Thoracic aorta (tissue), 2 donors: ENCODE results near the gene RAB3GAP1. TPM values are rescaled to one million over a fixed set of nuclear protein-coding genes. Genes with fewer than 3 reads are reported as not detected.

Experiments
- ATAC-seq: fragments of 150-250 bp; one replicate; pipeline ENCODE4 v1.8.0; 2017; ENCODE audit warnings: low read depth; ENCODE audit not compliant: insufficient number of reproducible peaks, low FRiP score
- DNase-seq: peaks from one replicate; pipeline ENCODE4 v3.0.0-alpha.2; 2020; ENCODE audit warnings: low spot score
- H3K27ac ChIP-seq, 2 donors: fragments of 200-600 bp; sonication (generic); 1 replicate in 1 of 2; 2 replicates in 1 of 2; pipeline ENCODE4 v1.5.1; 2016; ENCODE audit warnings: mild to moderate bottlenecking in 2 of 2, moderate library complexity in 2 of 2
- H3K27me3 ChIP-seq: fragments of 200-600 bp; sonication (generic); replicated peaks from 2 replicates; pipeline ENCODE4 v1.6.0; 2016; ENCODE audit warnings: mild to moderate bottlenecking; ENCODE audit not compliant: insufficient read depth
- H3K36me3 ChIP-seq: fragments of 200-600 bp; sonication (generic); one replicate; pipeline ENCODE4 v1.5.1; 2016
- H3K4me1 ChIP-seq, 2 donors: fragments of 200-600 bp; sonication (generic); 1 replicate in 1 of 2; 2 replicates in 1 of 2; pipeline versions ENCODE4 v1.5.1 to v1.6.0; 2016; ENCODE audit warnings: low read depth in 2 of 2, mild to moderate bottlenecking in 1 of 2; ENCODE audit not compliant: control insufficient read depth in 1 of 2
- H3K4me3 ChIP-seq: fragments of 200-600 bp; sonication (generic); 2 replicates; pipeline ENCODE4 v1.5.1; 2016; ENCODE audit warnings: mild to moderate bottlenecking
- H3K9me3 ChIP-seq: fragments of 200-600 bp; sonication (generic); 2 replicates; pipeline ENCODE4 v1.5.1; 2016
- total RNA-seq, 2 donors: library from RNA; depleted of rRNA; stranded (reverse); fragments of >200 nt; gene quantifications; one replicate each; pipeline versions ENCODE4 v1.1.0 to v1.2.3, GENCODE V29; 2016
- TF ChIP-seq, protein P1 (sequence below): fragments of 200-600 bp; sonication (generic); IDR thresholded peaks from one replicate; pipeline ENCODE4 v1.5.1; 2019; ENCODE audit warnings: antibody characterized with exemption

The RAB3GAP1 gene
- total RNA-seq, 2 donors from 2014 or later = 56.0 to 69.4 TPM

DNA sequence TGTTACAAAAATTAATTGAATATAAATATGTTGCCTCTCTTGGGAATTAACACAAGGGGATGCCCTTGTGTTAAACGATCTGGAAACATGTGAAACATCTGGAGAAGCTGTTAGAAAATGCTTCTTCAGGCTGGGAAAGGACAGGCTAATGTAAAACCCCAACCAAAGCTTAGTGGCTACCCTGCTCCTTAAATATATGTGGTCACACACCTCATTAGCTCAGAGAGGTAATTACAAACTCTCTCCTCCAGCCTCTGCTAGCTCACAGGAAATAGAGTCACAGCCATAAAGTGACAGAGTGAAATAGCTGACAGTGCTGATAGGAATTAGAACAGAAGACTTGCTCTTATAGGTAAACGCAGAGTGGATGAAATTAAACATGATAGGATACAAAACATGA, 155.9 kb downstream of the RAB3GAP1 start:
- Histone ChIP-seq H3K27me3 (no peaks in the 10 kb centered on the region), H3K27ac (no peak overlapping the region), H3K4me3 (no peak overlapping the region), H3K4me1 (peaks cover 0 to 7% of the 10 kb centered on the region in 2 donors), H3K36me3 (peaks cover 4% of the 10 kb centered on the region), H3K9me3 (no peaks in the 10 kb centered on the region)
- TF ChIP-seq, protein P1, sequence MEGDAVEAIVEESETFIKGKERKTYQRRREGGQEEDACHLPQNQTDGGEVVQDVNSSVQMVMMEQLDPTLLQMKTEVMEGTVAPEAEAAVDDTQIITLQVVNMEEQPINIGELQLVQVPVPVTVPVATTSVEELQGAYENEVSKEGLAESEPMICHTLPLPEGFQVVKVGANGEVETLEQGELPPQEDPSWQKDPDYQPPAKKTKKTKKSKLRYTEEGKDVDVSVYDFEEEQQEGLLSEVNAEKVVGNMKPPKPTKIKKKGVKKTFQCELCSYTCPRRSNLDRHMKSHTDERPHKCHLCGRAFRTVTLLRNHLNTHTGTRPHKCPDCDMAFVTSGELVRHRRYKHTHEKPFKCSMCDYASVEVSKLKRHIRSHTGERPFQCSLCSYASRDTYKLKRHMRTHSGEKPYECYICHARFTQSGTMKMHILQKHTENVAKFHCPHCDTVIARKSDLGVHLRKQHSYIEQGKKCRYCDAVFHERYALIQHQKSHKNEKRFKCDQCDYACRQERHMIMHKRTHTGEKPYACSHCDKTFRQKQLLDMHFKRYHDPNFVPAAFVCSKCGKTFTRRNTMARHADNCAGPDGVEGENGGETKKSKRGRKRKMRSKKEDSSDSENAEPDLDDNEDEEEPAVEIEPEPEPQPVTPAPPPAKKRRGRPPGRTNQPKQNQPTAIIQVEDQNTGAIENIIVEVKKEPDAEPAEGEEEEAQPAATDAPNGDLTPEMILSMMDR = no peak
- no peak for ATAC-seq
- no peak for DNase-seq

DNA sequence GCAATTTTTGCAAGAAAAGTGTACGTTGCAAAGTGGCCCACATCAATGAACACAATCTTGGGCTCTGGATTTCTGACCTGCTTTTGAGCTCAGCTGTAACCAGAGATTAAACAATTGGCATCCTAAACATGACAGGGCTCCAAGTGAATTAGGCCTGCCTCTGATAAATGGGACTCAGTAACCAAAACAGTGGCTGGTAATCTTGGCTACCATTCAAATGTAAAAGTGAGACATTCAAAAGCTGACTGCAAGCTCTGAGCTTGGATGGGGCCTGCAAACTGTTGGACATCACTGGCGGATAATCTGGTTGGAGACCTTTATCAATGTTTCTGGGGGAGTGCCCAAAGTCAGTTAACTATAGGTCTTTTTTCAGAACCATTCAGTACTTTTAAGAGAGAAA, 160.7 kb downstream of the RAB3GAP1 start:
- Histone ChIP-seq H3K27me3 (no peaks in the 10 kb centered on the region), H3K4me3 (no peak overlapping the region), H3K4me1 (peaks cover 0 to 7% of the 10 kb centered on the region in 2 donors), H3K36me3 (no peaks in the 10 kb centered on the region), H3K9me3 (no peaks in the 10 kb centered on the region), H3K27ac (no peak overlapping the region)
- no peak for DNase-seq
- TF ChIP-seq, protein P1 = no peak
- no peak for ATAC-seq

DNA sequence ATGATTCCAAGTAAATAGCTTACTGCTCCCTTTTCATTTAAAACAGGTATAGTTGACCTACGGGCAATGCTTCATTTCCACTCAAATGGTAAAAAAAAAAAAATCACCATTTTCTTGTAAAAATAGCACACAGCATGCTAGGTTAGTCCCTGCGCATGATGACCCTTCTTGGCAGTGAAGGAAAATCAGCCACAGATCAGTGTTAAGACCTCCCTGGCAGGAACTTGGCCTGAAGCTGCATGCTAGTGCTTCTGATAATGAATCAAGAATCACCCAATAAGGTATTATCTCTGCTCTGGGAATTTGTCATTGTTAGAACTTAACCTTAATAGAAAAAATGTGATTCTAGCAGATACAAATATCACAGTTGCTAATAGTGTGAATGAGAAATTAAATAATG, 166.3 kb downstream of the RAB3GAP1 start:
- H3K9me3 ChIP-seq = no peaks in the 10 kb centered on the region
- no peak overlapping the region for H3K4me3 ChIP-seq
- H3K36me3 ChIP-seq = no peaks in the 10 kb centered on the region
- DNase-seq (no peak), ATAC-seq (no peak)
- TF ChIP-seq, protein P1 = no peak
- no peaks in the 10 kb centered on the region for H3K27me3 ChIP-seq
- H3K27ac ChIP-seq = no peak overlapping the region
- H3K4me1 ChIP-seq = no peaks in the 10 kb centered on the region

DNA sequence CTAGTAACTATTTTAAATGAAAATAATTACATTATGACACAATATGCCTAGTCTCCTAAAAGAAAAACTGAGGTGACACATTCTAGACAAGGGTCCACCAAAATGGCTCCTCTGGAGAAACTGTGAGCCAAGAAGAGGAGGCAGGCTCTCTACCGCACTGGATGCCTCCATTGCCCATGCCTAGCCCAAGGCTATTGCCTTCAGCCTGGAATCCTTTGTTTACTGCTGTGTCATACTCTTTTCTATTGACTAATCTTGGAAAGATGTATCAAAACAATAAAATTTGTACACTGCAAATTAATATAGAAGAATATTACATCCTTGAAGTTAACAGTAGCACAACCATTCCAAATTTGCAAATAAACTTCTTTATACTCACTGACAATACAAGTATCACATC, 167.1 kb downstream of the RAB3GAP1 start:
- DNase-seq (no peak), ATAC-seq (no peak)
- no peaks in the 10 kb centered on the region for H3K36me3 ChIP-seq

More for the DNA sequence above, 167.1 kb downstream of the RAB3GAP1 start:
- no peak overlapping the region for H3K4me3 ChIP-seq
- H3K9me3 ChIP-seq = no peaks in the 10 kb centered on the region
- TF ChIP-seq, protein P1 = no peak
- no peaks in the 10 kb centered on the region for H3K4me1 ChIP-seq
- no peak overlapping the region for H3K27ac ChIP-seq
- no peaks in the 10 kb centered on the region for H3K27me3 ChIP-seq

Other genes with a start within 250 kb of the RAB3GAP1 start
- not detected for gene ACMSD, start 213.7 kb upstream of the RAB3GAP1 start, total RNA-seq
- 10 to 100 TPM; 49.6 to 52.4 TPM for gene CCNT2, start 133.5 kb upstream of the RAB3GAP1 start, total RNA-seq
- gene MAP3K19, start 4.8 kb upstream of the RAB3GAP1 start, total RNA-seq = not detected